HepG2 (cell line): ENCODE data around the gene ELK1. TPM values are rescaled to one million over a fixed set of nuclear protein-coding genes. Genes with fewer than 3 reads are reported as not detected.
A peak's percentile ranks its signal among the peaks of the same experiment; 100 is the strongest.

Source experiments
- ARNT2 ChIP-seq: sonication (generic); formaldehyde crosslinking; IDR thresholded peaks from 2 replicates; pipeline ENCODE4 v1.8.0; 2022; ENCODE audit warnings: mild to moderate bottlenecking, low read depth, missing genetic modification reagents, moderate library complexity
- CAMTA2 ChIP-seq: sonication (generic); formaldehyde crosslinking; IDR thresholded peaks from 2 replicates; pipeline ENCODE4 v1.4.0; 2020; ENCODE audit warnings: mild to moderate bottlenecking, missing genetic modification reagents, borderline replicate concordance
- CBX5 ChIP-seq: sonication (generic); formaldehyde crosslinking; IDR thresholded peaks from 2 replicates; pipeline ENCODE4 v1.4.0; 2020; ENCODE audit warnings: missing genetic modification reagents, borderline replicate concordance
- MIER2 ChIP-seq: IDR thresholded peaks from 2 replicates; pipeline ENCODE4 v1.6.1; 2016; ENCODE audit warnings: missing biosample characterization, missing genetic modification reagents
- MIER3 ChIP-seq: IDR thresholded peaks from 2 replicates; pipeline ENCODE4 v1.6.1; 2016; ENCODE audit warnings: missing compliant biosample characterization, borderline replicate concordance
- NFYC ChIP-seq: IDR thresholded peaks from 2 replicates; pipeline ENCODE4 v1.6.1; 2016; ENCODE audit warnings: missing genetic modification reagents, missing compliant biosample characterization
- NR3C1 ChIP-seq: sonication (generic); formaldehyde crosslinking; IDR thresholded peaks from 2 replicates; pipeline ENCODE4 v1.4.0; 2020; ENCODE audit warnings: missing genetic modification reagents
- POLR2G ChIP-seq: fragments of 200-400 bp; formaldehyde crosslinking; IDR thresholded peaks from 2 replicates; pipeline ENCODE4 v1.6.1; 2018; ENCODE audit warnings: mild to moderate bottlenecking, low read depth, low read length, moderate library complexity
- RBFOX2 ChIP-seq: fragments of 200-400 bp; formaldehyde crosslinking; IDR thresholded peaks from 2 replicates; pipeline ENCODE4 v1.6.1; 2017; ENCODE audit warnings: low read depth, mild to moderate bottlenecking, low read length
- SATB2 ChIP-seq: sonication (generic); formaldehyde crosslinking; IDR thresholded peaks from 2 replicates; pipeline ENCODE4 v1.5.0; 2020; ENCODE audit warnings: missing genetic modification reagents
- SKI ChIP-seq: fragments of 450-650 bp; IDR thresholded peaks from one replicate; pipeline ENCODE4 v1.6.1; 2018; ENCODE audit warnings: mild to moderate bottlenecking; ENCODE audit not compliant: partially characterized antibody
- U2AF1 ChIP-seq: fragments of 200-400 bp; formaldehyde crosslinking; optimal IDR thresholded peaks from 2 replicates; pipeline ENCODE3; 2017; ENCODE audit warnings: mild to moderate bottlenecking, low read depth, low read length
- ZNF431 ChIP-seq: sonication (generic); formaldehyde crosslinking; IDR thresholded peaks from 2 replicates; pipeline ENCODE4 v1.9.0; 2022; ENCODE audit warnings: missing genetic modification reagents, low read depth, mild to moderate bottlenecking, borderline replicate concordance
- ZNF557 ChIP-seq: sonication (generic); formaldehyde crosslinking; IDR thresholded peaks from 2 replicates; pipeline ENCODE4 v1.4.0; 2020; ENCODE audit warnings: missing genetic modification reagents
- polyA plus RNA-seq, 8 experiments: library from polyadenylated mRNA; depleted of rRNA in 3 of 8; stranded (reverse) in 7 of 8; unstranded in 1 of 8; fragments of >200 nt; fragmentation: Illumina TruSeq in 4 of 8; extraction: Trizol in 4 of 8; gene quantifications; 2 replicates each; pipeline versions ENCODE4 v1.2.1 to v1.2.3, GENCODE V29; 2011 to 2016; ENCODE audit warnings: low read depth in 4 of 8, missing spikeins in 1 of 8, mixed read lengths in 1 of 8; ENCODE audit not compliant: insufficient read depth in 1 of 8
- total RNA-seq, 5 experiments: library from RNA; depleted of rRNA; stranded (reverse); fragments of >200 nt; fragmentation: Illumina TruSeq; extraction: Trizol; gene quantifications; 2 replicates each; pipeline ENCODE4 v1.2.3, GENCODE V29; 2016; ENCODE audit warnings: low read depth in 1 of 5
- TF ChIP-seq, protein P1 (sequence below): sonication (generic); formaldehyde crosslinking; IDR thresholded peaks from 2 replicates; pipeline ENCODE4 v1.5.1; 2020; ENCODE audit warnings: mild to moderate bottlenecking, missing genetic modification reagents, moderate library complexity
- TF ChIP-seq, protein P2 (sequence below): sonication (generic); formaldehyde crosslinking; IDR thresholded peaks from 2 replicates; pipeline ENCODE4 v1.8.0; 2022; ENCODE audit warnings: low read depth, missing genetic modification reagents
- TF ChIP-seq, protein P3 (sequence below): sonication (generic); formaldehyde crosslinking; IDR thresholded peaks from 2 replicates; pipeline ENCODE4 v1.4.0; 2020; ENCODE audit warnings: missing genetic modification reagents, borderline replicate concordance
- TF ChIP-seq, protein P4 (sequence below): sonication (generic); formaldehyde crosslinking; conservative IDR thresholded peaks from 2 replicates; pipeline ENCODE4 v1.4.0; 2020; ENCODE audit warnings: missing genetic modification reagents

The ELK1 gene
- total and polyA plus RNA-seq, 2 of the 13 experiments (the other 11 are each of a cell fraction or from before 2014, with no cell fraction given) = 4.3 to 7.2 TPM

DNA sequence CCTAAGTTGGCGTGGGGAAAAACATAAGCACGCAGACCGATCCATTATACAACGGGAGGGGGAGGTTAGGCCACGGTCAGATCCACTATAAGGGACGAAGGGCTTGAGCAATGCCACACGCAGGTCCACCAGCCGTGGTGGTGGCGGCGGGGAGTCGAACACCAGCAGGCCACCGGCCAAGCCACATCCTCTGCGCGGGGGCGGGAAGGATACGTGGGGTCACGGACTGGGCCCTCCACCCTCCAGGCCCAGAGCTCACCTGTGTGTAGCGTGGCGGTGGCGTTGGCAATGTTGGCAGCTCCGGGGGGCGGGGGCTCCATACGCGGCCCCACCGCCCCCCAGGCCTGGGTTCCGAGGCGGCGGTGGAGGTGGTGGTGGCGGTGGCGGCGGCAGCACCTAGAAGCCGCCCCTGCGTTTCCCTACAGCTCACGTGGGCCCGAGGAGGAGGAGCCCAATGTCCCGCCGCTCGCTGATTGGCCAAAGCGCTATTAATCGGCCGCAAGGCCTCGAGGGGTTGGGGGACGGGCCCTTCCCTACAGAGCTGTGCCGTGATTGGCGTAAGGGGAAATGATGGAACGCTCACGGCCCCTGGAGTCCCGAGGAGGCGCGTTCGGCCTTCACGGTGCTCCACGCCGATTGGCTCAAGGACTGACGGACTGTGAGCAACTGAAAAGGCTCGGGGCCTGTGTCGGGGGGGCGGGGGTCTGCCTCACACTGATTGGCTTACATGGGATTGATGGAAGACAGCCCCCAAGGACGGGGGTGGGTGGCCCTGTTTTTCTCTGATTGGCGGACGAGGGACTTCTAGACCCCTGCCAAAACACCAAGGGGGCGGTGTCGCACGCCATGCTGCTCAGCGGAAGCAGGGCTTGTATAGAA is at the start of gene ELK1 (continued):
- TF ChIP-seq, protein P1, sequence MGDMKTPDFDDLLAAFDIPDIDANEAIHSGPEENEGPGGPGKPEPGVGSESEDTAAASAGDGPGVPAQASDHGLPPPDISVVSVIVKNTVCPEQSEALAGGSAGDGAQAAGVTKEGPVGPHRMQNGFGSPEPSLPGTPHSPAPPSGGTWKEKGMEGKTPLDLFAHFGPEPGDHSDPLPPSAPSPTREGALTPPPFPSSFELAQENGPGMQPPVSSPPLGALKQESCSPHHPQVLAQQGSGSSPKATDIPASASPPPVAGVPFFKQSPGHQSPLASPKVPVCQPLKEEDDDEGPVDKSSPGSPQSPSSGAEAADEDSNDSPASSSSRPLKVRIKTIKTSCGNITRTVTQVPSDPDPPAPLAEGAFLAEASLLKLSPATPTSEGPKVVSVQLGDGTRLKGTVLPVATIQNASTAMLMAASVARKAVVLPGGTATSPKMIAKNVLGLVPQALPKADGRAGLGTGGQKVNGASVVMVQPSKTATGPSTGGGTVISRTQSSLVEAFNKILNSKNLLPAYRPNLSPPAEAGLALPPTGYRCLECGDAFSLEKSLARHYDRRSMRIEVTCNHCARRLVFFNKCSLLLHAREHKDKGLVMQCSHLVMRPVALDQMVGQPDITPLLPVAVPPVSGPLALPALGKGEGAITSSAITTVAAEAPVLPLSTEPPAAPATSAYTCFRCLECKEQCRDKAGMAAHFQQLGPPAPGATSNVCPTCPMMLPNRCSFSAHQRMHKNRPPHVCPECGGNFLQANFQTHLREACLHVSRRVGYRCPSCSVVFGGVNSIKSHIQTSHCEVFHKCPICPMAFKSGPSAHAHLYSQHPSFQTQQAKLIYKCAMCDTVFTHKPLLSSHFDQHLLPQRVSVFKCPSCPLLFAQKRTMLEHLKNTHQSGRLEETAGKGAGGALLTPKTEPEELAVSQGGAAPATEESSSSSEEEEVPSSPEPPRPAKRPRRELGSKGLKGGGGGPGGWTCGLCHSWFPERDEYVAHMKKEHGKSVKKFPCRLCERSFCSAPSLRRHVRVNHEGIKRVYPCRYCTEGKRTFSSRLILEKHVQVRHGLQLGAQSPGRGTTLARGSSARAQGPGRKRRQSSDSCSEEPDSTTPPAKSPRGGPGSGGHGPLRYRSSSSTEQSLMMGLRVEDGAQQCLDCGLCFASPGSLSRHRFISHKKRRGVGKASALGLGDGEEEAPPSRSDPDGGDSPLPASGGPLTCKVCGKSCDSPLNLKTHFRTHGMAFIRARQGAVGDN (CRISPR knock-in tag) = peak; percentile 61
- TF ChIP-seq, protein P2, sequence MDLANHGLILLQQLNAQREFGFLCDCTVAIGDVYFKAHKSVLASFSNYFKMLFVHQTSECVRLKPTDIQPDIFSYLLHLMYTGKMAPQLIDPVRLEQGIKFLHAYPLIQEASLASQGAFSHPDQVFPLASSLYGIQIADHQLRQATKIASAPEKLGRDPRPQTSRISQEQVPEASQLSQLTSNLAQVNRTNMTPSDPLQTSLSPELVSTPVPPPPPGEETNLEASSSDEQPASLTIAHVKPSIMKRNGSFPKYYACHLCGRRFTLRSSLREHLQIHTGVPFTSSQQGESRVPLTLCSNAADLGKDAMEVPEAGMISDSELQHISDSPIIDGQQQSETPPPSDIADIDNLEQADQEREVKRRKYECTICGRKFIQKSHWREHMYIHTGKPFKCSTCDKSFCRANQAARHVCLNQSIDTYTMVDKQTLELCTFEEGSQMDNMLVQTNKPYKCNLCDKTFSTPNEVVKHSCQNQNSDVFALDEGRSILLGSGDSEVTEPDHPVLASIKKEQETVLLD (CRISPR knock-in tag) = no peak
- TF ChIP-seq CAMTA2 (no peak), NR3C1 (CRISPR knock-in tag) (no peak), ZNF557 (CRISPR knock-in tag) (no peak), SKI (no peak), POLR2G (peak; percentile 65), CBX5 (no peak), RBFOX2 (peak; percentile 83), U2AF1 (no peak), ARNT2 (CRISPR knock-in tag) (peak; percentile 26; the same call in 1 of the 2 replicates), NFYC (peak; percentile 63; the same call in 1 of the 2 replicates), MIER3 (CRISPR knock-in tag) (no peak), ZNF431 (no peak), SATB2 (no peak), MIER2 (CRISPR knock-in tag) (no peak)
- TF ChIP-seq, protein P3, sequence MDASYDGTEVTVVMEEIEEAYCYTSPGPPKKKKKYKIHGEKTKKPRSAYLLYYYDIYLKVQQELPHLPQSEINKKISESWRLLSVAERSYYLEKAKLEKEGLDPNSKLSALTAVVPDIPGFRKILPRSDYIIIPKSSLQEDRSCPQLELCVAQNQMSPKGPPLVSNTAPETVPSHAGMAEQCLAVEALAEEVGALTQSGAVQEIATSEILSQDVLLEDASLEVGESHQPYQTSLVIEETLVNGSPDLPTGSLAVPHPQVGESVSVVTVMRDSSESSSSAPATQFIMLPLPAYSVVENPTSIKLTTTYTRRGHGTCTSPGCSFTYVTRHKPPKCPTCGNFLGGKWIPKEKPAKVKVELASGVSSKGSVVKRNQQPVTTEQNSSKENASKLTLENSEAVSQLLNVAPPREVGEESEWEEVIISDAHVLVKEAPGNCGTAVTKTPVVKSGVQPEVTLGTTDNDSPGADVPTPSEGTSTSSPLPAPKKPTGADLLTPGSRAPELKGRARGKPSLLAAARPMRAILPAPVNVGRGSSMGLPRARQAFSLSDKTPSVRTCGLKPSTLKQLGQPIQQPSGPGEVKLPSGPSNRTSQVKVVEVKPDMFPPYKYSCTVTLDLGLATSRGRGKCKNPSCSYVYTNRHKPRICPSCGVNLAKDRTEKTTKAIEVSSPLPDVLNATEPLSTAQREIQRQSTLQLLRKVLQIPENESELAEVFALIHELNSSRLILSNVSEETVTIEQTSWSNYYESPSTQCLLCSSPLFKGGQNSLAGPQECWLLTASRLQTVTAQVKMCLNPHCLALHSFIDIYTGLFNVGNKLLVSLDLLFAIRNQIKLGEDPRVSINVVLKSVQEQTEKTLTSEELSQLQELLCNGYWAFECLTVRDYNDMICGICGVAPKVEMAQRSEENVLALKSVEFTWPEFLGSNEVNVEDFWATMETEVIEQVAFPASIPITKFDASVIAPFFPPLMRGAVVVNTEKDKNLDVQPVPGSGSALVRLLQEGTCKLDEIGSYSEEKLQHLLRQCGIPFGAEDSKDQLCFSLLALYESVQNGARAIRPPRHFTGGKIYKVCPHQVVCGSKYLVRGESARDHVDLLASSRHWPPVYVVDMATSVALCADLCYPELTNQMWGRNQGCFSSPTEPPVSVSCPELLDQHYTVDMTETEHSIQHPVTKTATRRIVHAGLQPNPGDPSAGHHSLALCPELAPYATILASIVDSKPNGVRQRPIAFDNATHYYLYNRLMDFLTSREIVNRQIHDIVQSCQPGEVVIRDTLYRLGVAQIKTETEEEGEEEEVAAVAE (CRISPR knock-in tag) = peak; percentile 32; the same call in 1 of the 2 replicates
- TF ChIP-seq, protein P4, sequence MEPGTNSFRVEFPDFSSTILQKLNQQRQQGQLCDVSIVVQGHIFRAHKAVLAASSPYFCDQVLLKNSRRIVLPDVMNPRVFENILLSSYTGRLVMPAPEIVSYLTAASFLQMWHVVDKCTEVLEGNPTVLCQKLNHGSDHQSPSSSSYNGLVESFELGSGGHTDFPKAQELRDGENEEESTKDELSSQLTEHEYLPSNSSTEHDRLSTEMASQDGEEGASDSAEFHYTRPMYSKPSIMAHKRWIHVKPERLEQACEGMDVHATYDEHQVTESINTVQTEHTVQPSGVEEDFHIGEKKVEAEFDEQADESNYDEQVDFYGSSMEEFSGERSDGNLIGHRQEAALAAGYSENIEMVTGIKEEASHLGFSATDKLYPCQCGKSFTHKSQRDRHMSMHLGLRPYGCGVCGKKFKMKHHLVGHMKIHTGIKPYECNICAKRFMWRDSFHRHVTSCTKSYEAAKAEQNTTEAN (CRISPR knock-in tag) = no peak
